ENCODE data around the gene NPC2. TPM values are rescaled to one million over a fixed set of nuclear protein-coding genes. Genes with fewer than 3 reads are reported as not detected.
"Not testable (repeated sequence)": the region's sequence is repeated elsewhere in the genome, so short reads cannot be mapped to it uniquely, and the experiment has no call there.

The NPC2 gene
- polyA plus RNA-seq, 2 of the 4 experiments (the other 2 are of a cell fraction) = 97.7 to 457 TPM

DNA sequence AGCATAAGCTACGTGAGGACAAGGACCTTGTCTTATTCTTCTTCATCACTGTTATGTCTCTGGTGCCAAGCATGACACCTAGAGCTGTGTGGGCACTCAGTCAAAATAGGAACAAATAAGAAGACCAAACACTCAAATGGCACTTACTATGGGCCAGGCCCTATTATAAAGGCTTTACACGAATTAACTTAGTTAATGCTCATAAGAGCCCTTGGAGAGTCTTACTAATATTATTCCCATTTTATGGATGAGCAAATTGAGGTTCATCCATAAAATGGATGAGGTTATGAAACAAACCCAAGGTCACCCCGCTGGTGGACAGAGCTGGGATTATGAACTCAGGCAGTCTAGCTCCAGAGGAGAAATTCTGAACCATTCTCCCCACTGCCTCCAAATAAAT, 48.1 kb upstream of the NPC2 start:
- H3K4me1 ChIP-seq = no peaks in the 10 kb centered on the region
- H3K4me2 ChIP-seq = no peak overlapping the region
- no peak for ATAC-seq
- no peaks in the 10 kb centered on the region for H3K9me3 ChIP-seq
- FAIRE-seq = no peak
- H3K4me3 ChIP-seq = no peak overlapping the region
- no peak overlapping the region for H3K27ac ChIP-seq
- CTCF ChIA-PET = interaction anchor here (0.6 to 1.4 kb wide), 5 partner anchors 9 to 1030 kb away, joined by 3 to 4 read pairs (median 3); no protein-coding TSS in a partner anchor
- POLR2A ChIA-PET = no interaction called here
- WGBS (ENCODE audit: missing lambda C conversion rate) = 61% methylated on average over 3 of the region's 3 CpGs
- no peak for DNase-seq (ENCODE audit: low read depth in 1 of 2, low spot score in 1 of 2)
- TF ChIP-seq HOXB5 (CRISPR knock-in tag; IDR thresholded peaks at IDR 0.05) (no peak), FOSB (CRISPR knock-in tag; IDR thresholded peaks at IDR 0.05) (no peak)
- TF ChIP-seq, protein P1, sequence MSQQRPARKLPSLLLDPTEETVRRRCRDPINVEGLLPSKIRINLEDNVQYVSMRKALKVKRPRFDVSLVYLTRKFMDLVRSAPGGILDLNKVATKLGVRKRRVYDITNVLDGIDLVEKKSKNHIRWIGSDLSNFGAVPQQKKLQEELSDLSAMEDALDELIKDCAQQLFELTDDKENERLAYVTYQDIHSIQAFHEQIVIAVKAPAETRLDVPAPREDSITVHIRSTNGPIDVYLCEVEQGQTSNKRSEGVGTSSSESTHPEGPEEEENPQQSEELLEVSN (IDR thresholded peaks at IDR 0.05; ENCODE audit: borderline replicate concordance, low read depth) = no peak

DNA sequence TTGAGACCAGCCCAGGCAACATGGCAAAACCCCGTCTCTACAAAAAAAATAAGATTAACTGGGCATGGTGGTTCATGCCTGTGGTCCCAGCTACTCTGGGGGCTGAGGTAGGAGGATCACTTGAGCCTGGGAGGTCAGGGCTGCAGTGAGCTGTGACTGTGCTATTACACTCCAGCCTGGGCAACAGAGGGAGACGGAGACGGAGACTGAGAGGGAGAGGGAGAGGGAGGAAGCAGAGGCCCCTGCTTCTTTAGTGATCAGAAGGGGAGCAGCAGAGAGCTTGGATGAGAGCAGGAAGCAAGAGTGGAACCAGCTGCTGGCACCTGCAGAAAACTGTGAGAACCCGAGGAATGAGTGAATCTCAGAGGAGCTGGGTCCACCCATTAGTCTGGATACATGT, 46.4 kb upstream of the NPC2 start:
- POLR2A ChIA-PET = no interaction called here

DNA sequence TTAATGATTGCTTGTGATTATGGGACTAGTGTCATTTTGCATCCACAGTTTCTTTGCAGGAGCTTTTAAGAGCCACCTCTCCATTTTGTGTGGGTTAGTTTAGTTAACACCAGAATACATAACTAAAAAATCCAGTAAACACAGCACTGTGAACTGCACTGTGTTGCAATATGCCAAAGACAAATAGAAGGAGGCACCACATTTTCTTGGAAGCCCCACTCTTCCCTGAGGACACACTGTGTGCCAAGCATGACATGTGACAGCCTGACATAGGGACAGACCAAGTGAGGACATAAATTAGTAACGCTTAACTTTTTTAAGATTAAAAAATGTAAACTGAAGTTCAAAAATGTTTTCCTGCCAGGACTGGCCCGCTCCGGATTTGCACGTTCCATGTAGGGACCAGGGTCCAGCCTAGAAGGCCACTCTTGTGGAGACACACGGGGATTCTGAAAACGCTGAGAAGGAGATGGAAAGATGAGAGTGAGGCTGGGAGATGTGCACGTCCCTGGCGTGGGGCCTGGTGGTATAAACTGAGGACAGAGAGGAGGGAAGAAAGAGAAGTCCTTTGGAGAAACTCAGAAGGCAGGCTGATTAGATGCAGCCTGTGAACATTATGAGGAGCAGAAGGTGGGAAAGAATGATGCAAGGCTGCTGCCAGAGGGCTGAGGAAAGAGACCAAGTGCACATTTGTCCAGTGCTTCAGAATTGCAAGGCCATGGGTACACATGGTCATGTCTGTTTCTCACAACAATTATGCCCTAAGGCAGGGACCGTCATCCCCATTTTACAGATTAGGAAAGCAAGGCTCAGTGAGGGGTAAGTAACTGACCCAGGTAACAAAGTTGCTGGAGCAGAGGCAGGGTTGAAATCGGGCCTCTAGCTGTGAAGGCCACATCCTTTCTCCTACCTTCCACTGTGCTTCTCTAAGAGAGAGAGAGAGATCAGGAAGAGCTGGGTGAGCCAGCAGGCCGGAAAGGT, 45.6 kb upstream of the NPC2 start:
- no peak for FAIRE-seq

More for the DNA sequence above, 46.4 kb upstream of the NPC2 start:
- Histone ChIP-seq H3K27ac (no peak overlapping the region), H3K4me3 (no peak overlapping the region), H3K4me2 (no peak overlapping the region), H3K4me1 (no peaks in the 10 kb centered on the region), H3K9me3 (no peaks in the 10 kb centered on the region)
- CTCF ChIA-PET = interaction anchor here (0.9 to 1.8 kb wide), 5 partner anchors 9 to 69 kb away, joined by 3 to 5 read pairs (median 4); no protein-coding TSS in a partner anchor
- no peak for FAIRE-seq
- DNase-seq (ENCODE audit: low read depth in 1 of 2, low spot score in 1 of 2) = no peak
- no peak for TF ChIP-seq MAZ (IDR thresholded peaks at IDR 0.05; ENCODE audit: borderline replicate concordance, low read depth, low read length)
- WGBS (ENCODE audit: missing lambda C conversion rate) = 76% methylated on average over 4 of the region's 4 CpGs
- ATAC-seq = no peak

DNA sequence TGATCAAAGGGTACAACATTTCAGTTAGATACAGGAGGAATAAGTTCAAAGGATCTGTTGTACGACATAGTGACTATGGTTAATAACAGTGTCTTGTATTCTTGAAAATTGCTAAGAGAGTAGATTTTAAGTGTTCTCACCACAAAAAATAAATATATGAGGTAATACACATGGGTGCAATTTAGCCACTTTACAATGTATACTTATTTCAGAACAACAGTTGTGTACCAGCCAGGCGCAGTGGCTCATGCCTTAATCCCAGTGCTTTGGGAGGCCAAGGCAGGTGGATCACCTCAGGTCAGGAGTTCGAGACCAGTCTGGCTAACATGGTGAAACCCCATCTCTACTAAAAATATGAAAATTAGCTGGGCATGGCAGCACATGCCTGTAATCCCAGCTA, 43.2 kb upstream of the NPC2 start:
- H3K4me3 ChIP-seq; H3K27ac ChIP-seq; H3K4me1 ChIP-seq; POLR2A ChIA-PET; H3K9me3 ChIP-seq; ATAC-seq; FAIRE-seq; DNase-seq (ENCODE audit: low read depth in 1 of 2, low spot score in 1 of 2); H3K4me2 ChIP-seq: not testable (repeated sequence)
- CTCF ChIA-PET = interaction anchor here (2.2 kb wide), 1 partner anchor 9 kb away, joined by 14 read pairs; no protein-coding TSS in a partner anchor
- 94% methylated on average over 3 of the region's 3 CpGs for WGBS (ENCODE audit: missing lambda C conversion rate)

More for the DNA sequence above, 45.6 kb upstream of the NPC2 start:
- POLR2A ChIA-PET = no interaction called here
- no peak overlapping the region for H3K27ac ChIP-seq
- TF ChIP-seq, protein P2, sequence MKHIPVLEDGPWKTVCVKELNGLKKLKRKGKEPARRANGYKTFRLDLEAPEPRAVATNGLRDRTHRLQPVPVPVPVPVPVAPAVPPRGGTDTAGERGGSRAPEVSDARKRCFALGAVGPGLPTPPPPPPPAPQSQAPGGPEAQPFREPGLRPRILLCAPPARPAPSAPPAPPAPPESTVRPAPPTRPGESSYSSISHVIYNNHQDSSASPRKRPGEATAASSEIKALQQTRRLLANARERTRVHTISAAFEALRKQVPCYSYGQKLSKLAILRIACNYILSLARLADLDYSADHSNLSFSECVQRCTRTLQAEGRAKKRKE (CRISPR knock-in tag; IDR thresholded peaks at IDR 0.05; ENCODE audit: low read depth) = no peak
- TF ChIP-seq HDAC2 (IDR thresholded peaks at IDR 0.05) (no peak), PHF8 (IDR thresholded peaks at IDR 0.05; ENCODE audit: borderline replicate concordance, low read depth) (no peak), BHLHE40 (IDR thresholded peaks at IDR 0.05; ENCODE audit: low read depth, low read length) (no peak), TP53 (CRISPR knock-in tag; IDR thresholded peaks at IDR 0.05) (no peak), POLR2AphosphoS2 (conservative IDR thresholded peaks at IDR 0.05; ENCODE audit: low read length) (no peak), HOXB5 (CRISPR knock-in tag; IDR thresholded peaks at IDR 0.05) (no peak), NR3C1 (IDR thresholded peaks at IDR 0.05) (no peak), FOSB (CRISPR knock-in tag; IDR thresholded peaks at IDR 0.05) (no peak), HOXA7 (CRISPR knock-in tag; IDR thresholded peaks at IDR 0.05) (no peak)
- TF ChIP-seq, protein P3, sequence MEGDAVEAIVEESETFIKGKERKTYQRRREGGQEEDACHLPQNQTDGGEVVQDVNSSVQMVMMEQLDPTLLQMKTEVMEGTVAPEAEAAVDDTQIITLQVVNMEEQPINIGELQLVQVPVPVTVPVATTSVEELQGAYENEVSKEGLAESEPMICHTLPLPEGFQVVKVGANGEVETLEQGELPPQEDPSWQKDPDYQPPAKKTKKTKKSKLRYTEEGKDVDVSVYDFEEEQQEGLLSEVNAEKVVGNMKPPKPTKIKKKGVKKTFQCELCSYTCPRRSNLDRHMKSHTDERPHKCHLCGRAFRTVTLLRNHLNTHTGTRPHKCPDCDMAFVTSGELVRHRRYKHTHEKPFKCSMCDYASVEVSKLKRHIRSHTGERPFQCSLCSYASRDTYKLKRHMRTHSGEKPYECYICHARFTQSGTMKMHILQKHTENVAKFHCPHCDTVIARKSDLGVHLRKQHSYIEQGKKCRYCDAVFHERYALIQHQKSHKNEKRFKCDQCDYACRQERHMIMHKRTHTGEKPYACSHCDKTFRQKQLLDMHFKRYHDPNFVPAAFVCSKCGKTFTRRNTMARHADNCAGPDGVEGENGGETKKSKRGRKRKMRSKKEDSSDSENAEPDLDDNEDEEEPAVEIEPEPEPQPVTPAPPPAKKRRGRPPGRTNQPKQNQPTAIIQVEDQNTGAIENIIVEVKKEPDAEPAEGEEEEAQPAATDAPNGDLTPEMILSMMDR (IDR thresholded peaks at IDR 0.05) = no peak
- TF ChIP-seq, protein P4, sequence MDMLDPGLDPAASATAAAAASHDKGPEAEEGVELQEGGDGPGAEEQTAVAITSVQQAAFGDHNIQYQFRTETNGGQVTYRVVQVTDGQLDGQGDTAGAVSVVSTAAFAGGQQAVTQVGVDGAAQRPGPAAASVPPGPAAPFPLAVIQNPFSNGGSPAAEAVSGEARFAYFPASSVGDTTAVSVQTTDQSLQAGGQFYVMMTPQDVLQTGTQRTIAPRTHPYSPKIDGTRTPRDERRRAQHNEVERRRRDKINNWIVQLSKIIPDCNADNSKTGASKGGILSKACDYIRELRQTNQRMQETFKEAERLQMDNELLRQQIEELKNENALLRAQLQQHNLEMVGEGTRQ (IDR thresholded peaks at IDR 0.05) = no peak
- DNase-seq (ENCODE audit: low read depth in 1 of 2, low spot score in 1 of 2) (no peak), ATAC-seq (no peak)
- WGBS (ENCODE audit: missing lambda C conversion rate) = 89% methylated on average over 11 of the region's 11 CpGs
- H3K4me2 ChIP-seq = no peak overlapping the region
- no peaks in the 10 kb centered on the region for H3K9me3 ChIP-seq
- CTCF ChIA-PET = interaction anchor here (1.0 to 2.2 kb wide), 6 partner anchors 10 to 37 kb away, joined by 3 to 14 read pairs (median 4); no protein-coding TSS in a partner anchor
- H3K4me1 ChIP-seq = no peaks in the 10 kb centered on the region
- H3K4me3 ChIP-seq = no peak overlapping the region

Data from A549 (cell line).